ENCODE results near the gene PRR33.

- TF ChIP-seq, protein P1, sequence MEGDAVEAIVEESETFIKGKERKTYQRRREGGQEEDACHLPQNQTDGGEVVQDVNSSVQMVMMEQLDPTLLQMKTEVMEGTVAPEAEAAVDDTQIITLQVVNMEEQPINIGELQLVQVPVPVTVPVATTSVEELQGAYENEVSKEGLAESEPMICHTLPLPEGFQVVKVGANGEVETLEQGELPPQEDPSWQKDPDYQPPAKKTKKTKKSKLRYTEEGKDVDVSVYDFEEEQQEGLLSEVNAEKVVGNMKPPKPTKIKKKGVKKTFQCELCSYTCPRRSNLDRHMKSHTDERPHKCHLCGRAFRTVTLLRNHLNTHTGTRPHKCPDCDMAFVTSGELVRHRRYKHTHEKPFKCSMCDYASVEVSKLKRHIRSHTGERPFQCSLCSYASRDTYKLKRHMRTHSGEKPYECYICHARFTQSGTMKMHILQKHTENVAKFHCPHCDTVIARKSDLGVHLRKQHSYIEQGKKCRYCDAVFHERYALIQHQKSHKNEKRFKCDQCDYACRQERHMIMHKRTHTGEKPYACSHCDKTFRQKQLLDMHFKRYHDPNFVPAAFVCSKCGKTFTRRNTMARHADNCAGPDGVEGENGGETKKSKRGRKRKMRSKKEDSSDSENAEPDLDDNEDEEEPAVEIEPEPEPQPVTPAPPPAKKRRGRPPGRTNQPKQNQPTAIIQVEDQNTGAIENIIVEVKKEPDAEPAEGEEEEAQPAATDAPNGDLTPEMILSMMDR (IDR thresholded peaks at IDR 0.05), result no peak
- TF ChIP-seq EP300 (IDR thresholded peaks at IDR 0.05), result no peak
- TF ChIP-seq POLR2A (IDR thresholded peaks at IDR 0.05), result no peak
Observed at GRCh38 chr11:1873048-1873812, 18.5 kb downstream of the PRR33 start.
